ENCODE measurements around the gene CDK2.

DNA sequence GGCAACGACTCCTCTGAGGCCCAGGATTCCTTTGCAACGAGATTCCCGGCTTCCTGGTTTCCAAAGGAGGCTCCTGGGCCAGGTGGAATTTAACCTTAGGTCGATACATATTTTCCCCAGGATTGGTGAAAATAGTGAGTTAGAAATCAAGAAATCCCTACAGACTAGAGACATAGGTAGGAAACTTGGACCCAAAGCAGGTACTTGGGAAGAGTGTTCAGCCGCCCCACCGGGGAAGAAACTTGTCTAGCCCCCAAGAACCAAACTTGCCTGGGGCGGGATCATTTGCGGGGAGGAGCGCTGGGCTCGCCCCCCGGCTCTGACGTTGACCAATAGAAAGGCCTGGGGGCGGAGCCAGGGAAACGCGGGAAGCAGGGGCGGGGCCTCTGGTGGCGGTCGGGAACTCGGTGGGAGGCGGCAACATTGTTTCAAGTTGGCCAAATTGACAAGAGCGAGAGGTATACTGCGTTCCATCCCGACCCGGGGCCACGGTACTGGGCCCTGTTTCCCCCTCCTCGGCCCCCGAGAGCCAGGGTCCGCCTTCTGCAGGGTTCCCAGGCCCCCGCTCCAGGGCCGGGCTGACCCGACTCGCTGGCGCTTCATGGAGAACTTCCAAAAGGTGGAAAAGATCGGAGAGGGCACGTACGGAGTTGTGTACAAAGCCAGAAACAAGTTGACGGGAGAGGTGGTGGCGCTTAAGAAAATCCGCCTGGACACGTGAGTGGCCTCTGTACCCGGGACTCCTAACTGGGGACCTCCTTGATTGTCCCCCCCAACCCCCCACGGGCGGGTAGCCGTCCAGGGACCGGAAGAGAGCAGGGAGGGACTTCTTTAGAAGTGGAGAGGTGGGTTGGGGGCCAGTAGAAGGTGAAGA is at the start of gene CDK2:
- TF ChIP-seq ELF4 (IDR thresholded peaks at IDR 0.05) (no peak), TARDBP (IDR thresholded peaks at IDR 0.05) (no peak), SP1 (IDR thresholded peaks at IDR 0.05) (no peak; the same call in 1 of the 2 replicates), CTBP1 (IDR thresholded peaks at IDR 0.05; ENCODE audit: borderline replicate concordance) (no peak), BHLHE40 (IDR thresholded peaks at IDR 0.05; ENCODE audit: borderline replicate concordance) (no peak), FOXM1 (IDR thresholded peaks at IDR 0.05; ENCODE audit: borderline replicate concordance) (no peak), ARNT (IDR thresholded peaks at IDR 0.05) (no peak), SUZ12 (IDR thresholded peaks at IDR 0.05) (no peak)
- TF ChIP-seq, protein P1, sequence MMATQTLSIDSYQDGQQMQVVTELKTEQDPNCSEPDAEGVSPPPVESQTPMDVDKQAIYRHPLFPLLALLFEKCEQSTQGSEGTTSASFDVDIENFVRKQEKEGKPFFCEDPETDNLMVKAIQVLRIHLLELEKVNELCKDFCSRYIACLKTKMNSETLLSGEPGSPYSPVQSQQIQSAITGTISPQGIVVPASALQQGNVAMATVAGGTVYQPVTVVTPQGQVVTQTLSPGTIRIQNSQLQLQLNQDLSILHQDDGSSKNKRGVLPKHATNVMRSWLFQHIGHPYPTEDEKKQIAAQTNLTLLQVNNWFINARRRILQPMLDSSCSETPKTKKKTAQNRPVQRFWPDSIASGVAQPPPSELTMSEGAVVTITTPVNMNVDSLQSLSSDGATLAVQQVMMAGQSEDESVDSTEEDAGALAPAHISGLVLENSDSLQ (IDR thresholded peaks at IDR 0.05), result no peak
